ENCODE data around the gene GPRC5D.

DNA sequence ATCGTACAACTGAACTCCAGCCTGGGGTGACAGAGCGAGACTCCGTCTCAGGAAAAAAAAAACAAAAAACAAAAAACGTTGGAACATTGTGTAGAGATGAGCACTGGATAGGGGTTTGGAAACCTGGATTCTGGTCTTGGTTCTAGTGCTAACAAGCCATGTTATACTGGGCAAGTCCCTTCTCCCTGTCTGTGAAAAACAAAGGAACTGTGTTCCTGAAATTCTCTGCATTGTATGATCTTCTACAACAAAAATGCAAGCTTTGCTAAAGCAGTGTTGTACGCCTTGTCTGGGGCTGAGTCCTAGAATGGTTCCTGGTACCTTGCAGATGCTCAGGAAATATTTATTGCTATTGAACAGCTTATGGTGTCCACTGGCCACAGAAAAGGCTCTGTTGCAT, 13.4 kb downstream of the GPRC5D start:
- TF ChIP-seq, protein P1, sequence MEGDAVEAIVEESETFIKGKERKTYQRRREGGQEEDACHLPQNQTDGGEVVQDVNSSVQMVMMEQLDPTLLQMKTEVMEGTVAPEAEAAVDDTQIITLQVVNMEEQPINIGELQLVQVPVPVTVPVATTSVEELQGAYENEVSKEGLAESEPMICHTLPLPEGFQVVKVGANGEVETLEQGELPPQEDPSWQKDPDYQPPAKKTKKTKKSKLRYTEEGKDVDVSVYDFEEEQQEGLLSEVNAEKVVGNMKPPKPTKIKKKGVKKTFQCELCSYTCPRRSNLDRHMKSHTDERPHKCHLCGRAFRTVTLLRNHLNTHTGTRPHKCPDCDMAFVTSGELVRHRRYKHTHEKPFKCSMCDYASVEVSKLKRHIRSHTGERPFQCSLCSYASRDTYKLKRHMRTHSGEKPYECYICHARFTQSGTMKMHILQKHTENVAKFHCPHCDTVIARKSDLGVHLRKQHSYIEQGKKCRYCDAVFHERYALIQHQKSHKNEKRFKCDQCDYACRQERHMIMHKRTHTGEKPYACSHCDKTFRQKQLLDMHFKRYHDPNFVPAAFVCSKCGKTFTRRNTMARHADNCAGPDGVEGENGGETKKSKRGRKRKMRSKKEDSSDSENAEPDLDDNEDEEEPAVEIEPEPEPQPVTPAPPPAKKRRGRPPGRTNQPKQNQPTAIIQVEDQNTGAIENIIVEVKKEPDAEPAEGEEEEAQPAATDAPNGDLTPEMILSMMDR (IDR thresholded peaks at IDR 0.05): no peak
- TF ChIP-seq POLR2A (IDR thresholded peaks at IDR 0.05): no peak

All from testis (tissue), 2 donors.